T-helper 1 cell treated with Interleukin-12 subunit alpha and Interleukin-12 subunit beta and Interleukin-4 antibody, amounts not matched to agents 30 ng/mL and 1 ng/mL, for 36 hours (primary cell): ENCODE results near the gene AFF1. TPM values are rescaled to one million over a fixed set of nuclear protein-coding genes. Genes with fewer than 3 reads are reported as not detected.

Source experiments
- intact Hi-C: fragments of 100-400 bp; cut with micrococcal nuclease; formaldehyde crosslinking; loops from one replicate; pipeline ENCODE4 v1.15.1; 2024
- total RNA-seq: library from RNA; stranded (reverse); gene quantifications from 2 replicates; pipeline ENCODE4 v1.2.3, GENCODE V29; 2022

Gene AFF1
- total RNA-seq, 1 donor from 2014 or later: 76.0 TPM

DNA sequence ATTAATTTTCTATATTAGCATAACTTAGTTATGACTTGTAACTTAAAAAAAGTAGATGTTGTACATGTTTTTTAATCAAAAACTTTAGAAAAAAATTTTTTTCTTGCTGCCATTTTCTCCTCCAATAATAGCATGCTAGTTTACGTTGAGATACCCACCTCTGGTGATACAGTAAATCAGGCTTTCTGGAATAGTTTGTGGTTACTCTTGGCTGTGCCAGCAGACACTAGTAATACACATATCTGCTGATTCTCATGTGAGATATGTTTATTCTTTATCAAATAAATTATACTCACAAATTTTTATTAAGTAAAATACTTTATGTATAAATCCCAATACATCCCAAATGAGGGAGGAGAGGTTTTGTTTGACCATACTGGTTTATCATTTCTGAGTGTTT, 168.3 kb downstream of the AFF1 start:
- intact Hi-C loops: no loop called here

DNA sequence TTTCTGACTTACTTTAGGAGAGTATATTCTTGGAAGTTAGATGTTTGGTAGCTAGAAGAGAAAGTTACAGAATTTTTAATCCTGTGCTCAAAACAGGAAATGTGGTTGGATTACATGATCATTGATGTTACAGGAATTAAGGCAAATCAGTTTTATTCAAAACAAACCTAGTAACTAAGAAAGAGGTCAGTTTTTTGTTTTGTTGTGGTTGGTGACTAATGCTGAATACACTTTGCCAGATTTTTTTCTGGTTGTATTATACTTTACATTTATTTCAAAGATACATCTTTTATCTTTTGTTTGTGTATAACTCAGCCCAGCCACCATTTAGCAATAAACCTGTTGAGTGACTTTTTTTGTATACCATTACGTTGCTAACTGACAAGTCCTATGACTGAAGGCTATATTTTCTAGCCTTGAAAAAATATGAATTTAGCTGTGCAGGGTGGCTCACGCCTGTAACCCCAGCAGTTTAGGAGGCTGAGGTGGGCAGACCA, 168.9 kb downstream of the AFF1 start:
- intact Hi-C loops: no loop called here

DNA sequence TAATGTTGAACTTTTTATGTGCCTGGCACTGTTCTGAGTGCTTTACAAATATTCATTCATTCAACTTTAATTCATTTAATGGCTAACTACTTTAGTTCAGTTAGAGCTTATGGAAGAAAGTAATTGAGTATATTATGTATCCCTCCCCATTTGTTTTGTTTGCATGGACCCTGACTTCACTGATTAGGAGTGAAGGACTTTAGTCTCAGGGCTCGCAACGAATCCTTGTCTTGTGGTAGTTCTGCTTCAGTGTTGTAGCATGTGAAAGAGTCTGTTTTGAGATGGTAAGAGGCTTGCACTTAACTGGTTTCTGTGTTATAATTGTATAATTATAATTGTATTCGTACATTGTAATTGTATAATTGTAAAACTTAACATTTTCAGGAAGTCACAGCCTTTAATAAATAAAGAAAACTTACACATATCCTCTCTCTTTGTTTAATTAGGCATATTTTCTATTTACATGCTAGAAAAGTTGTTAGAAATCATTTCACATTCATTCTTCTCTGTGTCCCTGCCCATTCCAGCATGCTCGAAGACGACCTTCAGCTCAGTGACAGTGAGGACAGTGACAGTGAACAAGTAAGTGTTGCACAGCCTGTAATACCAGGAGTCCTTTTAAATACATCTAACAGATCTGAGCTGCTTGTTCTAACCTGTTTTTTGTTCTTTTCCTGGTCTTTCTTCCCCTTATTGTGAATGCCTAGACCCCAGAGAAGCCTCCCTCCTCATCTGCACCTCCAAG, 170.5 kb downstream of the AFF1 start:
- intact Hi-C loops: no loop called here

GRCh38 chr4:87108142-87108546, 173.3 kb downstream of the AFF1 start:
- intact Hi-C loops: no loop called here

DNA sequence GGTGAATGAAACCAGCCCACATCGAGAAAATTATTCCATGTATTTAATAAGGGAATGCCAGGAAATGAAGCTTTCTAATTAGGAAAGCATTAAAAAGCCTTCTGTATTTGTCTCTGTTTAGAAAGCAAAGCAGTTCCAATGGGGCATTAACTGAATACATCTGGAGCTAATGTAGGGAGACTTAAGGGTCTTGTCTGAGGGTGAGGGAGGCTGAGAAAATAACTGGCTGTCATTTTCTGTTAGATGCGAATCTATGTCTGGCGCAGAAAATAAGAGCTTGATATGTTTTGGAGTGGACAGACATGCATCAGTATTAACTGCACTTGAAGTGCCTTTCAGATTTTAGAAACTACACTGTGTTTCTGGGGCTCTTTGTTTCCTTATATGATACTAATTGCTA, 174.3 kb downstream of the AFF1 start:
- intact Hi-C loops: no loop called here

GRCh38 chr4:87109945-87110344, 175.1 kb downstream of the AFF1 start:
- intact Hi-C loops: no loop called here

- intact Hi-C loops: no loop called here
Measured at GRCh38 chr4:87112063-87112462, 177.3 kb downstream of the AFF1 start.

GRCh38 chr4:87114245-87115062, 179.6 kb downstream of the AFF1 start:
- intact Hi-C loops: no loop called here

- intact Hi-C loops: no loop called here
Measured at GRCh38 chr4:87116231-87116630, 181.4 kb downstream of the AFF1 start.

- intact Hi-C loops: no loop called here
Measured at GRCh38 chr4:87117051-87117731, 182.4 kb downstream of the AFF1 start.

DNA sequence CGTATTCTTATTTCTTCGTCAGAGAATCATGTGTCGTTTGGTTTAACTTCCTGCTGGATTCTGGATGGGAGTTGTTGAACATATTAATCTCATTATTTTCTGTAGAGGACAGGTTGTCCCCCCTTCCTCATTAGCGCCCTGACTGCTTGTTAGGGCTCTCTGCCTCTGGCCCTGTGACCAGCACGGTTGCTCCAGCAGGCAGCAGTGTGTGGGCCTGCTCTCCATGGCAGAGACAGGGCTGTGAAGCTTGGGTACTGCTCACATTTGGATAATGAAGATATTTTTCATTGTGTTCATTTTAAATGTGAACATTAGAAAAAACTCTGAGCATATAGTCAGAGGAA, 182.9 kb downstream of the AFF1 start:
- intact Hi-C loops: no loop called here

DNA sequence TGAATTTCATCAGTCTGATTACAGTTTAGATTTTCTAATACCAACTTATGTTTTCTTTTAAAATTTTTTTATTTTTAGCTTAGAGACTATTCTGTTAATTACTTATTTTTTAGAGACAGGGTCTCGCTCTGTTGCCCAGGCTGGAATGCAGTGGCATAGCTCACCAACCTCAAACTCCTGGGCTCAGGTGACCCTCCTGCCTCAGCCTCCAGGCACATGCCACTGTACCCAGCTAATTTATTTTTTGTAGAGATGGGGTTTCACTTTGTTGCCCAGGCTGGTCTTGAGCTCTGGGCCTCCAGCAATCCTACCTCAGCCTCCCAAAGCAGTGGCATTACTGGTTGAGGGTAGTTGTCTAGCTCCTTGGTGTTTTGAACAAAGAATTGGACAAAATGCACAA, 183.6 kb downstream of the AFF1 start:
- intact Hi-C loops: no loop called here

- intact Hi-C loops: no loop called here
Measured at GRCh38 chr4:87118826-87119225, 184.0 kb downstream of the AFF1 start.

- intact Hi-C loops: no loop called here
Measured at GRCh38 chr4:87120010-87120409, 185.2 kb downstream of the AFF1 start.

- intact Hi-C loops: no loop called here
Measured at GRCh38 chr4:87120411-87121162, 185.8 kb downstream of the AFF1 start.

DNA sequence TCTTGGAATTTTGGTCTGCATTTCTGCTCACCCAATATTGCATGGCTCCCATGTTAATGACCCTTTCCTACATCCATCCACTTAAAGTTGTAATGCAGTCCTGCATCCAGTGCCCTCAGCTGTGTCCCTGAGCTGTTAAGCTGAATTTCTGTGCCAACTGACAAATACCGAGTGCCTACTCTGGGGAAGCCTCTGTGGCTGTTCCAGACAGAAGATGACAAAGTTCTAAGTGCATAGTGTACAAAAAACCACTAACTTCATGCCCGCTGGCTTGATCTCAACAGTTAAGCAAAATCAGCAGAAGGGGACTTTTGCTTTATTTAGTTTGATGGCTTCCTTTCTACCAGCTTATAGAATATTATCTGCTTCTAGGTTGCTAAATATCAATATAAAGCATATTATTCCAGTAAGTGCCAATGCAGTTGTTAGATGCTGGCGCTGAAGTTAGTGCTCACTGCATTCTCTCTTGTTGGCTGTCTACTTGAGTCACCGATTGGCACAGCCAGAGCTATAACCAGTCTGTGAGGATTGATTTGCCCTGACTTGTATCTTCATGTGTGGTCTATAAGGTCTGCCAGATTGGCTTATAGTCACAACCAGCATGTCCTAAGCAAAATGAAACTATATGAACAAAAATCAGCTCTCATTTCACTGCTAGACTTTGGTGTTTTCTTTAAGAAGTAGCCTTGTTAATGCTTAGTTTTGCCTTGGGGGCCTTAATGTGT, 186.7 kb downstream of the AFF1 start:
- intact Hi-C loops: no loop called here

GRCh38 chr4:87122252-87122651, 187.4 kb downstream of the AFF1 start:
- intact Hi-C loops: no loop called here

GRCh38 chr4:87126056-87126455, 191.2 kb downstream of the AFF1 start:
- intact Hi-C loops: no loop called here

- intact Hi-C loops: no loop called here
Measured at GRCh38 chr4:87128006-87128705, 193.3 kb downstream of the AFF1 start.

- intact Hi-C loops: no loop called here
Measured at GRCh38 chr4:87129681-87130080, 194.9 kb downstream of the AFF1 start.
